ENCODE data around the gene SNX19. TPM values are rescaled to one million over a fixed set of nuclear protein-coding genes. Genes with fewer than 3 reads are reported as not detected.

The SNX19 gene
- polyA plus RNA-seq, 1 donor from 2014 or later: 20.8 TPM

GRCh38 chr11:130872513-130872912 lies 43.8 kb downstream of the SNX19 start:
- H3K4me2 ChIP-seq (ENCODE audit: low read length): no peak overlapping the region
- H3K9me3 ChIP-seq (ENCODE audit: low read length): no peaks in the 10 kb centered on the region
- H3F3A ChIP-seq (ENCODE audit: insufficient read depth, low read length, poor library complexity, severe bottlenecking): no peaks in the 10 kb centered on the region
- H3K27ac ChIP-seq (ENCODE audit: low read length): no peak overlapping the region
- H3K79me2 ChIP-seq (replicated peaks; ENCODE audit: insufficient read depth, low read length): no peaks in the 10 kb centered on the region
- H3K9me2 ChIP-seq (ENCODE audit: insufficient read depth, low read length): no peaks in the 10 kb centered on the region
- H3K36me3 ChIP-seq (ENCODE audit: insufficient read depth, low read length): no peaks in the 10 kb centered on the region
- H4K20me1 ChIP-seq (ENCODE audit: insufficient read depth): no peaks in the 10 kb centered on the region
- H3K9ac ChIP-seq (ENCODE audit: low read length): no peak overlapping the region
- no peaks in the 10 kb centered on the region for H3K27me3 ChIP-seq (ENCODE audit: insufficient read depth, low read depth, low read length)
- no peak overlapping the region for H2AFZ ChIP-seq (ENCODE audit: low read depth, low read length)
- no peak overlapping the region for H3K4me3 ChIP-seq (ENCODE audit: low read length)
- no peak for TF ChIP-seq EP300 (conservative IDR thresholded peaks at IDR 0.05; ENCODE audit: poor library complexity, severe bottlenecking)
- no peak for TF ChIP-seq TAF1 (IDR thresholded peaks at IDR 0.05; ENCODE audit: low read depth)
- TF ChIP-seq RAD21 (conservative IDR thresholded peaks at IDR 0.05): no peak
- no peak for TF ChIP-seq SMC3 (conservative IDR thresholded peaks at IDR 0.05; ENCODE audit: poor library complexity)
- no peak for TF ChIP-seq CTCF (IDR thresholded peaks at IDR 0.05; ENCODE audit: poor library complexity, severe bottlenecking)
- TF ChIP-seq EZH2 (IDR thresholded peaks at IDR 0.05; ENCODE audit: borderline replicate concordance, insufficient read depth, low read length, poor library complexity, severe bottlenecking): no peak
- no peak for TF ChIP-seq REST (IDR thresholded peaks at IDR 0.05; ENCODE audit: borderline replicate concordance)
- TF ChIP-seq POLR2AphosphoS5 (IDR thresholded peaks at IDR 0.05): no peak
- TF ChIP-seq MXI1 (conservative IDR thresholded peaks at IDR 0.05; ENCODE audit: poor library complexity, severe bottlenecking): no peak

GRCh38 chr11:130872102-130872501 lies 44.2 kb downstream of the SNX19 start:
- Histone ChIP-seq H2AFZ (ENCODE audit: low read depth, low read length) (no peak overlapping the region), H4K20me1 (ENCODE audit: insufficient read depth) (no peaks in the 10 kb centered on the region), H3K9me3 (ENCODE audit: low read length) (no peaks in the 10 kb centered on the region), H3K4me2 (ENCODE audit: low read length) (no peak overlapping the region), H3K27me3 (ENCODE audit: insufficient read depth, low read depth, low read length) (no peaks in the 10 kb centered on the region), H3K9ac (ENCODE audit: low read length) (no peak overlapping the region), H3K36me3 (ENCODE audit: insufficient read depth, low read length) (no peaks in the 10 kb centered on the region), H3F3A (ENCODE audit: insufficient read depth, low read length, poor library complexity, severe bottlenecking) (no peaks in the 10 kb centered on the region), H3K27ac (ENCODE audit: low read length) (no peak overlapping the region), H3K9me2 (ENCODE audit: insufficient read depth, low read length) (no peaks in the 10 kb centered on the region), H3K79me2 (replicated peaks; ENCODE audit: insufficient read depth, low read length) (no peaks in the 10 kb centered on the region), H3K4me3 (ENCODE audit: low read length) (no peak overlapping the region)
- TF ChIP-seq RAD21 (conservative IDR thresholded peaks at IDR 0.05): no peak
- TF ChIP-seq TAF1 (IDR thresholded peaks at IDR 0.05; ENCODE audit: low read depth): no peak
- no peak for TF ChIP-seq EP300 (conservative IDR thresholded peaks at IDR 0.05; ENCODE audit: poor library complexity, severe bottlenecking)
- no peak for TF ChIP-seq POLR2AphosphoS5 (IDR thresholded peaks at IDR 0.05)

- Histone ChIP-seq H3K27ac (ENCODE audit: low read length) (no peak overlapping the region), H2AFZ (ENCODE audit: low read depth, low read length) (no peak overlapping the region), H3F3A (ENCODE audit: insufficient read depth, low read length, poor library complexity, severe bottlenecking) (no peaks in the 10 kb centered on the region), H3K4me2 (ENCODE audit: low read length) (no peak overlapping the region), H3K36me3 (ENCODE audit: insufficient read depth, low read length) (no peaks in the 10 kb centered on the region), H3K79me2 (replicated peaks; ENCODE audit: insufficient read depth, low read length) (no peaks in the 10 kb centered on the region), H3K9ac (ENCODE audit: low read length) (no peak overlapping the region), H3K9me2 (ENCODE audit: insufficient read depth, low read length) (no peaks in the 10 kb centered on the region), H3K27me3 (ENCODE audit: insufficient read depth, low read depth, low read length) (no peaks in the 10 kb centered on the region), H4K20me1 (ENCODE audit: insufficient read depth) (no peaks in the 10 kb centered on the region), H3K4me3 (ENCODE audit: low read length) (no peak overlapping the region), H3K9me3 (ENCODE audit: low read length) (no peaks in the 10 kb centered on the region)
- TF ChIP-seq POLR2AphosphoS5 (IDR thresholded peaks at IDR 0.05): no peak
- TF ChIP-seq REST (IDR thresholded peaks at IDR 0.05; ENCODE audit: borderline replicate concordance): no peak
- TF ChIP-seq TAF1 (IDR thresholded peaks at IDR 0.05; ENCODE audit: low read depth): no peak
- no peak for TF ChIP-seq RAD21 (conservative IDR thresholded peaks at IDR 0.05)
- TF ChIP-seq EP300 (conservative IDR thresholded peaks at IDR 0.05; ENCODE audit: poor library complexity, severe bottlenecking): no peak
- TF ChIP-seq MXI1 (conservative IDR thresholded peaks at IDR 0.05; ENCODE audit: poor library complexity, severe bottlenecking): no peak
- no peak for TF ChIP-seq EZH2 (IDR thresholded peaks at IDR 0.05; ENCODE audit: borderline replicate concordance, insufficient read depth, low read length, poor library complexity, severe bottlenecking)
- no peak for TF ChIP-seq CTCF (IDR thresholded peaks at IDR 0.05; ENCODE audit: poor library complexity, severe bottlenecking)
- no peak for TF ChIP-seq SMC3 (conservative IDR thresholded peaks at IDR 0.05; ENCODE audit: poor library complexity)
These were observed 44.7 kb downstream of the SNX19 start for GRCh38 chr11:130871616-130872015.
